ENCODE measurements around the gene RNF112.
A peak's percentile ranks its signal among the peaks of the same experiment; 100 is the strongest.

Gene RNF112

DNA sequence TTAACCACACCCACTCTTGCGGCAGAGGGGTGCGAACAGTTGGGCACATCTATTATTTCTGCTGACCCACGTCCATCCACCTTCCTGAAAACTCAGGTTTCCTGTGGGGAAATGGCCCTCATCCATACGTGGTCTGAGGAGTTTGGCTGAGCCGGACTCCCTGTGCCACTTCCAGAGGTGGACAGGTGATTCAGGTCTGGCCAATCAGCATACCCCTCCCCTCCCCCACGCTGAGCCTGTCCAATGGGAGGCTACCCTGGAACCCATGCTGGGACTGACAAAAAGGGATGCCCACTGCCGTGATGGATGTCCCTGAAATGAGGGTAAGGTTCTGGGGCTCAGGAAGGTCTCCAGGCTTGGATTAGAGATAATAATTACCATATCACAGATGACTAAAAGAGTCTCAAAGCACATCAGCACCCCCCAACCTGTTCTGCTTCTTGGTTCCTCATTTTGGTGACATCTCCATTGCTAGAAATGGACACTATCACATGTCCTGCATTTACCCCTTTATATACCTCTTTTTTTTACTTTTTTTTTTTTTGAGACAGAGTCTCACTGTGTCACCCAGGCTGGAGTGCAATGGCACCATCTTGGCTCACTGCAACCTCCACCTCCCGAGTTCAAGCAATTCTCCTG is 38.0 kb upstream of the RNF112 start:
- CTCF ChIA-PET, result no interaction called here
- no peak for DNase-seq (ENCODE audit: low spot score)
- POLR2A ChIA-PET (ENCODE audit: low non-redundant PET), result no interaction called here
- TF ChIP-seq, protein P1, sequence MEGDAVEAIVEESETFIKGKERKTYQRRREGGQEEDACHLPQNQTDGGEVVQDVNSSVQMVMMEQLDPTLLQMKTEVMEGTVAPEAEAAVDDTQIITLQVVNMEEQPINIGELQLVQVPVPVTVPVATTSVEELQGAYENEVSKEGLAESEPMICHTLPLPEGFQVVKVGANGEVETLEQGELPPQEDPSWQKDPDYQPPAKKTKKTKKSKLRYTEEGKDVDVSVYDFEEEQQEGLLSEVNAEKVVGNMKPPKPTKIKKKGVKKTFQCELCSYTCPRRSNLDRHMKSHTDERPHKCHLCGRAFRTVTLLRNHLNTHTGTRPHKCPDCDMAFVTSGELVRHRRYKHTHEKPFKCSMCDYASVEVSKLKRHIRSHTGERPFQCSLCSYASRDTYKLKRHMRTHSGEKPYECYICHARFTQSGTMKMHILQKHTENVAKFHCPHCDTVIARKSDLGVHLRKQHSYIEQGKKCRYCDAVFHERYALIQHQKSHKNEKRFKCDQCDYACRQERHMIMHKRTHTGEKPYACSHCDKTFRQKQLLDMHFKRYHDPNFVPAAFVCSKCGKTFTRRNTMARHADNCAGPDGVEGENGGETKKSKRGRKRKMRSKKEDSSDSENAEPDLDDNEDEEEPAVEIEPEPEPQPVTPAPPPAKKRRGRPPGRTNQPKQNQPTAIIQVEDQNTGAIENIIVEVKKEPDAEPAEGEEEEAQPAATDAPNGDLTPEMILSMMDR (conservative IDR thresholded peaks at IDR 0.05; ENCODE audit: low read depth), result no peak
- H3K27ac ChIP-seq, result no peak overlapping the region

DNA sequence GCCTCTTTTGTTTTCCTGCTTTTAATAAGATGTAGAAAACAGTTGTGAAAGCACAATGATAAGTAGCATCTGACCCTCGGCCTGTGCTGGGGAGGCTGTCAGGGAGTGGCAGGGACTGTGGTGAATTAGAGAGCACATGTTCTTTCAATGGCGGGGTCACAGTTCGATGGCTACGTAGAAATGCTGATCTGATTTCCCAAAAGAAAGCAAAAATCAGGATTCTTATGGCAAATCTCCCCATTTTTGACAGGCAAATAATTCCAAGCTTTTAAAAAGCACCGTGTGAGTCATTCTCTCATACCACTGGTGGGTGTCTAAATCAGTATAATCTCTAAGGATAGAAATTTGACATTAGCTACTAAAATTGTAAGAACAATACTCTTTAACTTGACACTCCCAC is 36.9 kb upstream of the RNF112 start:
- no peak overlapping the region for H3K27ac ChIP-seq
- ChIA-PET CTCF (interaction anchor here (0.6 kb wide), 1 partner anchor 9 kb away, joined by 3 read pairs; no protein-coding TSS in a partner anchor), POLR2A (ENCODE audit: low non-redundant PET) (no interaction called here)
- DNase-seq (ENCODE audit: low spot score), result no peak
- TF ChIP-seq, protein P1 (conservative IDR thresholded peaks at IDR 0.05; ENCODE audit: low read depth), result no peak

DNA sequence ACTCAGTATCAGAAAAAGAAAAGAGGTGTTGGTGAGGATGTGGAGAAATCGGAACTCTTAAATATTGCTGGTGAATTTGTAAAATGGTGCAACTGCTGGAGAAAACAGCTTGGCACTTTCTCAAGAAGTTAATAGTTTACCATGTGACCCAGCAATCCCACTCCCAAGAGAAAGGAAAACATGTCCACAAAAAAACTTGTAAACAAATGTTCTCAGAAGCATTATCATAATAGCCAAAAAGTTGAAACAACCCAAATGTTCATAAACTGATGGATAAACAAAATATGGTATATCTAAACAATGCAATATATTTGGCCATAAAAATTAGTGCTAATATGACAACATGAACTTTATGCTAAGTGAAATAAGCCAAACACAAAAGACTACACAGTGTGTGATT is 35.3 kb upstream of the RNF112 start:
- ChIA-PET CTCF (interaction anchor here (0.8 kb wide), 1 partner anchor 13 kb away, joined by 4 read pairs; the partner anchor contains the start of gene B9D1), POLR2A (ENCODE audit: low non-redundant PET) (no interaction called here)
- TF ChIP-seq, protein P1 (conservative IDR thresholded peaks at IDR 0.05; ENCODE audit: low read depth), result no peak
- DNase-seq (ENCODE audit: low spot score), result no peak
- H3K27ac ChIP-seq, result no peak overlapping the region

DNA sequence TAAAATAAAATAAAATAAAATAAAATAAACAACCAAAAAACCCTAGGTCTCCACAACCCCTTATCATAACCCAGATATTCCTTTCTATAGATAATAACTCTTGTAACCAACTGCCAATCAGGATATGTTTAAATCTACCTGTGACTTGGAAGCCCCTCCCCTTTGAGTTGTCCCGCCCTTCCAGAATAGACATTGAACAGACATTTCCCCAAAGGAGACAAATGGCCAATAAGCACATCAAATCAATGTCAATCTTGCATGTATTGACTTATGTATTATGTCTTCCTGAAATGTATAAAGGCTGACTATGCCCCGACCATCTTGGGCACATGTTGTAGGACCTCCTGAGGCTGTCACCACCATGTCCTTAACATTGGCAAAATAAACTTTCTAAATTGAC is 34.2 kb upstream of the RNF112 start:
- DNase-seq (ENCODE audit: low spot score), result no peak
- TF ChIP-seq, protein P1 (conservative IDR thresholded peaks at IDR 0.05; ENCODE audit: low read depth), result no peak
- H3K27ac ChIP-seq, result peak overlapping the region; percentile 66
- POLR2A ChIA-PET (ENCODE audit: low non-redundant PET), result interaction anchor here (0.6 kb wide), 1 partner anchor 33 kb away, joined by 3 read pairs; no protein-coding TSS in a partner anchor
- CTCF ChIA-PET, result interaction anchor here (1.0 to 1.9 kb wide), 2 partner anchors 14 to 70 kb away, joined by 6 to 8 read pairs; partner anchors contain the start of gene B9D1

DNA sequence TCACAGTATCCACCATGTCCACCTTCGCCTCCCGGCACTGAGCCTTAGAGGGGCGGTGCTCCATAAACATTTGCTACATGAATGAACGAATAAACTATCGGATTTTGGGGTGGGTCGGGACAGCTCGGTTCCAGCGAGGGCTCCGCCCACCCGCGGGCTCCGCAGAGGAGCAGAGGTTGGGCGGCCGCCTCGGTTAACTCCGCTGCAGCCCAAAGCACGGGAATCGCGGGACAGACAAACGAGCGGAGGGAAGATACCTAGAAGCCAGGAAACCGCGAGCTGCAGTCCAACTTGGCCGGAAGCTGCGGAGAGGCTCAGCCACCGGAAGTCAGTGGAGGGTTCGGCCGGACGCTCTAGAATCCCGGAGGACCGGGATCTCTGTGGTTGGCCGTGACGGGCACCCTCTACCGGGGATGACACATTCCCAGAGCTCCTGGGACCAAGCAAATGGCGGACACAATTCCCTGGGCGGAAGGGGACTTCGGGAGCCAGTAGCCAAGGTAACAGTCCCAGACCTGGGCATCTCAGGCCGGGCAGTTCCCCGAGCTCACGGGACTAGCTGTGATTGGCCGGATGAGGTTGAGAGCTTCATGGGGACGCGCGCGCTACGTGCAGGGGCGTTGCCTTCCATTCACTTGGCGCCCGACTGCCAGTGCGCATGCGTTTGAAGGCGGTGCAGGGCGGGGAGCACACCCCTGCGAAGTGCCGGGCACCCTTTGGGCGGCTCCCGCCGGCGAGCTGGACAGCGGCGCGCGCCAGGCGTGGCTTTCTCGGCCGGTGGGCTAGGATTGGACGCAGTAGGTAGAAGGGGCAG is 33.2 kb upstream of the RNF112 start:
- TF ChIP-seq, protein P1 (conservative IDR thresholded peaks at IDR 0.05; ENCODE audit: low read depth), result no peak
- POLR2A ChIA-PET (ENCODE audit: low non-redundant PET), result interaction anchor here (0.5 to 1.5 kb wide), 4 partner anchors 9 to 69 kb away, joined by 3 to 6 read pairs (median 4); partner anchors contain the start of genes B9D1 and MFAP4
- H3K27ac ChIP-seq, result peak overlapping the region; percentile 99
- peak; percentile 99 for DNase-seq (ENCODE audit: low spot score)
- CTCF ChIA-PET, result interaction anchor here (0.5 to 1.9 kb wide), 3 partner anchors 8 to 69 kb away, joined by 3 to 8 read pairs (median 6); partner anchors contain the start of gene B9D1

All from RWPE1 (cell line).